K562 (cell line): ENCODE data around the gene RAB31. TPM values are rescaled to one million over a fixed set of nuclear protein-coding genes. Genes with fewer than 3 reads are reported as not detected.
A peak's percentile ranks its signal among the peaks of the same experiment; 100 is the strongest.

ENCODE experiments used
- BHLHE40 ChIP-seq: IDR thresholded peaks from 2 replicates; pipeline ENCODE4 v1.6.1; 2011; ENCODE audit warnings: low read length, improper control_type of control experiment
- FOS ChIP-seq: IDR thresholded peaks from 3 replicates; pipeline ENCODE4 v1.6.1; 2011; ENCODE audit not compliant: insufficient read length; ENCODE audit errors: extremely low read depth
- polyA plus RNA-seq, 8 experiments: library from polyadenylated mRNA; depleted of rRNA in 4 of 8; stranded (reverse) in 5 of 8; unstranded in 3 of 8; fragments of >200 nt; fragmentation: Nextera tagmentation in 2 of 8; fragmentation: Illumina TruSeq in 1 of 8; extraction: Ambion mirVana in 2 of 8; extraction: Trizol in 1 of 8; gene quantifications; 2 replicates each; pipeline versions ENCODE4 v1.2.1 to v1.2.3, GENCODE V29; 2011 to 2014; ENCODE audit warnings: inconsistent platforms in 1 of 8, missing spikeins in 1 of 8
- total RNA-seq, 7 experiments: library from RNA; depleted of rRNA in 6 of 7; stranded (reverse); fragments of >200 nt in 6 of 7; fragmentation: Illumina TruSeq in 2 of 7; extraction: Trizol in 2 of 7; gene quantifications; 2 replicates each; pipeline versions ENCODE4 v1.2.1 to v1.2.3, GENCODE V29; 2011 to 2021; ENCODE audit warnings: low replicate concordance in 1 of 7
- TF ChIP-seq, protein P1 (sequence below): fragments of 150-350 bp; conservative IDR thresholded peaks from 2 replicates; pipeline ENCODE4 v1.6.1; 2014; ENCODE audit warnings: low read length
- TF ChIP-seq, protein P2 (sequence below): sonication (generic); formaldehyde crosslinking; IDR thresholded peaks from 2 replicates; pipeline ENCODE4 v1.8.0; 2022; ENCODE audit warnings: missing genetic modification reagents, mild to moderate bottlenecking, moderate library complexity, borderline replicate concordance
- TF ChIP-seq, protein P3 (sequence below): sonication (generic); formaldehyde crosslinking; IDR thresholded peaks from 2 replicates; pipeline ENCODE4 v1.8.1; 2022; ENCODE audit warnings: missing genetic modification reagents
- TF ChIP-seq, protein P4 (sequence below): fragments of 450-650 bp; conservative IDR thresholded peaks from 2 replicates; pipeline ENCODE4 v1.6.1; 2016; ENCODE audit warnings: missing genetic modification characterization, low read depth, mild to moderate bottlenecking, missing compliant biosample characterization, moderate library complexity
- TF ChIP-seq, protein P5 (sequence below), 3 experiments: fragments of 200-800 bp in 1 of 3; sonication (Bioruptor generic) in 1 of 3; sonication (generic) in 1 of 3; formaldehyde crosslinking in 1 of 3; IDR thresholded peaks; 2 replicates each; pipeline versions ENCODE4 v1.6.1 to v1.8.0; 2016 to 2022; ENCODE audit warnings: mild to moderate bottlenecking in 2 of 3, missing compliant biosample characterization in 2 of 3, missing genetic modification characterization in 2 of 3, missing genetic modification reagents in 1 of 3

RAB31 gene
- total and polyA plus RNA-seq, 9 of the 15 experiments (the other 6 are each of a cell fraction or from before 2014, with no cell fraction given) = 20.7 to 70.4 (median 41.3) TPM

DNA sequence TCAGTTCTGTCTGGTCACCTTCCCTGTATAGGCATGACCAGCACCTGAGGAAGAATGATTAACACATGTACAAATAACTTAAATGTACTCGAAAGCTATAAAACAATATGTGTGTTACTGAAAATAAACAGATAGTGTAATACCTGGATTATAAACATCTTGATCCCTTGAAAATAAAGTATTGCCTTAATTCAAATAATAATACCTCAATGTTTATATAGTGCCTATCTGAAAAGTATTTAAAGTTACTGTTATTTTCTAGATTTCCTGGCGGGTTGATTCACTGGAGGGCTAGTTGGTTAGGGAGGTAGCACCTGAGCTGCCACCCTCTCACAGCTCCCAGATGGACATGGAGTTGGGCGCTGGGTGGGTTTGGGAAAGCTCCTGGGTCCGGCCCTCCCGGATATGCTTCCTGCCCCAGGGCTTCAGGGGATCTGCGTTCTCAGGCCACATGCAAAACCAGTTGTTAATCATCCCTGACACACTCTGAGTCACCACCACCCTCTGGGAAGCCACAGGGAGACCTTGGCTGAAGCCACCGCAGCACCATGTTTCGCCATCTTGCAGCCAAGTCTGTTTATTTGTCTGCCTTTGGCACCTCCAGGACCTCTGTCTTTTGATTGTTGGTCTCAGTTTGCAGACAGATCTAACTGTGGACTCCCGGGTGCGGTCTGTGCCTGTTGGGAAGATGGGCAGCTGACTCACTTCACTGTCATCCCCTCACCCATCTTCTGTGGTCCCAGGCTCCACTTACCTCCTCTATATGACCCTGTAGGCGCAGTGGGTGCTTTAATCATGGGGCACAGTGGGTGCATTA, 35.3 kb downstream of the RAB31 start (continued):
- TF ChIP-seq, protein P1, sequence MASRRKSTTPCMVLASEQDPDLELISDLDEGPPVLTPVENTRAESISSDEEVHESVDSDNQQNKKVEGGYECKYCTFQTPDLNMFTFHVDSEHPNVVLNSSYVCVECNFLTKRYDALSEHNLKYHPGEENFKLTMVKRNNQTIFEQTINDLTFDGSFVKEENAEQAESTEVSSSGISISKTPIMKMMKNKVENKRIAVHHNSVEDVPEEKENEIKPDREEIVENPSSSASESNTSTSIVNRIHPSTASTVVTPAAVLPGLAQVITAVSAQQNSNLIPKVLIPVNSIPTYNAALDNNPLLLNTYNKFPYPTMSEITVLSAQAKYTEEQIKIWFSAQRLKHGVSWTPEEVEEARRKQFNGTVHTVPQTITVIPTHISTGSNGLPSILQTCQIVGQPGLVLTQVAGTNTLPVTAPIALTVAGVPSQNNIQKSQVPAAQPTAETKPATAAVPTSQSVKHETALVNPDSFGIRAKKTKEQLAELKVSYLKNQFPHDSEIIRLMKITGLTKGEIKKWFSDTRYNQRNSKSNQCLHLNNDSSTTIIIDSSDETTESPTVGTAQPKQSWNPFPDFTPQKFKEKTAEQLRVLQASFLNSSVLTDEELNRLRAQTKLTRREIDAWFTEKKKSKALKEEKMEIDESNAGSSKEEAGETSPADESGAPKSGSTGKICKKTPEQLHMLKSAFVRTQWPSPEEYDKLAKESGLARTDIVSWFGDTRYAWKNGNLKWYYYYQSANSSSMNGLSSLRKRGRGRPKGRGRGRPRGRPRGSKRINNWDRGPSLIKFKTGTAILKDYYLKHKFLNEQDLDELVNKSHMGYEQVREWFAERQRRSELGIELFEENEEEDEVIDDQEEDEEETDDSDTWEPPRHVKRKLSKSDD = peak; percentile 75; the same call in 1 of the 2 replicates
- TF ChIP-seq, protein P2, sequence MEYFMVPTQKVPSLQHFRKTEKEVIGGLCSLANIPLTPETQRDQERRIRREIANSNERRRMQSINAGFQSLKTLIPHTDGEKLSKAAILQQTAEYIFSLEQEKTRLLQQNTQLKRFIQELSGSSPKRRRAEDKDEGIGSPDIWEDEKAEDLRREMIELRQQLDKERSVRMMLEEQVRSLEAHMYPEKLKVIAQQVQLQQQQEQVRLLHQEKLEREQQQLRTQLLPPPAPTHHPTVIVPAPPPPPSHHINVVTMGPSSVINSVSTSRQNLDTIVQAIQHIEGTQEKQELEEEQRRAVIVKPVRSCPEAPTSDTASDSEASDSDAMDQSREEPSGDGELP (CRISPR knock-in tag) = peak; percentile 87; the same call in 1 of the 2 replicates
- TF ChIP-seq, protein P3, sequence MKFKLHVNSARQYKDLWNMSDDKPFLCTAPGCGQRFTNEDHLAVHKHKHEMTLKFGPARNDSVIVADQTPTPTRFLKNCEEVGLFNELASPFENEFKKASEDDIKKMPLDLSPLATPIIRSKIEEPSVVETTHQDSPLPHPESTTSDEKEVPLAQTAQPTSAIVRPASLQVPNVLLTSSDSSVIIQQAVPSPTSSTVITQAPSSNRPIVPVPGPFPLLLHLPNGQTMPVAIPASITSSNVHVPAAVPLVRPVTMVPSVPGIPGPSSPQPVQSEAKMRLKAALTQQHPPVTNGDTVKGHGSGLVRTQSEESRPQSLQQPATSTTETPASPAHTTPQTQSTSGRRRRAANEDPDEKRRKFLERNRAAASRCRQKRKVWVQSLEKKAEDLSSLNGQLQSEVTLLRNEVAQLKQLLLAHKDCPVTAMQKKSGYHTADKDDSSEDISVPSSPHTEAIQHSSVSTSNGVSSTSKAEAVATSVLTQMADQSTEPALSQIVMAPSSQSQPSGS (CRISPR knock-in tag) = no peak
- TF ChIP-seq FOS (peak; percentile 74), BHLHE40 (peak; percentile 26; the same call in 1 of the 2 replicates)
- TF ChIP-seq, protein P4, sequence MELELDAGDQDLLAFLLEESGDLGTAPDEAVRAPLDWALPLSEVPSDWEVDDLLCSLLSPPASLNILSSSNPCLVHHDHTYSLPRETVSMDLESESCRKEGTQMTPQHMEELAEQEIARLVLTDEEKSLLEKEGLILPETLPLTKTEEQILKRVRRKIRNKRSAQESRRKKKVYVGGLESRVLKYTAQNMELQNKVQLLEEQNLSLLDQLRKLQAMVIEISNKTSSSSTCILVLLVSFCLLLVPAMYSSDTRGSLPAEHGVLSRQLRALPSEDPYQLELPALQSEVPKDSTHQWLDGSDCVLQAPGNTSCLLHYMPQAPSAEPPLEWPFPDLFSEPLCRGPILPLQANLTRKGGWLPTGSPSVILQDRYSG (tag) = peak; percentile 93
- TF ChIP-seq, protein P5, sequence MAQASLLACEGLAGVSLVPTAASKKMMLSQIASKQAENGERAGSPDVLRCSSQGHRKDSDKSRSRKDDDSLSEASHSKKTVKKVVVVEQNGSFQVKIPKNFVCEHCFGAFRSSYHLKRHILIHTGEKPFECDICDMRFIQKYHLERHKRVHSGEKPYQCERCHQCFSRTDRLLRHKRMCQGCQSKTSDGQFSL (CRISPR knock-in tag; IDR thresholded peaks at IDR 0.05) = no peak
- TF ChIP-seq, protein P5 (tag; IDR thresholded peaks at IDR 0.05) = peak in 1 of 2 experiments; percentile 61; a peak in 1 of 4 replicates
